VCaP (cell line): ENCODE results near the gene WDR1.
A peak's percentile ranks its signal among the peaks of the same experiment; 100 is the strongest.

ENCODE experiments used
- H3K27ac ChIP-seq: fragments of 450-650 bp; 2 replicates; pipeline ENCODE4 v1.5.1; 2017
- TF ChIP-seq, protein P1 (sequence below): fragments of 450-650 bp; conservative IDR thresholded peaks from 2 replicates; pipeline ENCODE4 v1.5.1; 2017; ENCODE audit warnings: mild to moderate bottlenecking, moderate library complexity

Gene WDR1

DNA sequence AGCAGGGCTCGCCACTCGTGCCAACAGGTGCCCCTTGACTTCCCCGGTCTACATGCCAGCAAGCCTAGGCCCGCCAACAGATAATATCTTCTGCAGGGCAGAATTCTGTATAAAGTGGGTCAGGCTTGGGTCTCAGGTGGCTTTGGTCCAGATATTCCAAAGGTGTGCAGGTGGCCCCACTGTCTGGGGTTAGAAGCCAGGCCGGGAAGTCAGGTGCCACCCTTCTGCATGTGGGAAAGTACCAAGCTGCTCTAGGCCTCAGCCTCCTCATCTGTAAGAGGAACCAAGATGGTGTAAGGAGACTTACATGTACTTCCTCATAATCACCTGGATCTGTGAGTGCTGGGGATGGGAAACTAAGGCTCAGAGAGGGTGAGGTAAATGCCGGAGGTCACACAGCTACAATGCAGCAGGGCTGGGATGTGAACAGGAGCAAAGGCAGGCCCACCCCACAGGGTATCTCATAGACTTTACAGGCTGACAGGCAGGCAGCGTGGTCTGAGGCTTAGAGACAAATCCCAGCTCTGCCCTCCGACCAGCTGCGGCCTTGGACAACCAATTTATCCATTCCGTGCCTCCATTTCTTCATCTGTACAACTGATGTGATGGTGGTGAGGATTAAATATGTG, 35.9 kb downstream of the WDR1 start:
- TF ChIP-seq, protein P1, sequence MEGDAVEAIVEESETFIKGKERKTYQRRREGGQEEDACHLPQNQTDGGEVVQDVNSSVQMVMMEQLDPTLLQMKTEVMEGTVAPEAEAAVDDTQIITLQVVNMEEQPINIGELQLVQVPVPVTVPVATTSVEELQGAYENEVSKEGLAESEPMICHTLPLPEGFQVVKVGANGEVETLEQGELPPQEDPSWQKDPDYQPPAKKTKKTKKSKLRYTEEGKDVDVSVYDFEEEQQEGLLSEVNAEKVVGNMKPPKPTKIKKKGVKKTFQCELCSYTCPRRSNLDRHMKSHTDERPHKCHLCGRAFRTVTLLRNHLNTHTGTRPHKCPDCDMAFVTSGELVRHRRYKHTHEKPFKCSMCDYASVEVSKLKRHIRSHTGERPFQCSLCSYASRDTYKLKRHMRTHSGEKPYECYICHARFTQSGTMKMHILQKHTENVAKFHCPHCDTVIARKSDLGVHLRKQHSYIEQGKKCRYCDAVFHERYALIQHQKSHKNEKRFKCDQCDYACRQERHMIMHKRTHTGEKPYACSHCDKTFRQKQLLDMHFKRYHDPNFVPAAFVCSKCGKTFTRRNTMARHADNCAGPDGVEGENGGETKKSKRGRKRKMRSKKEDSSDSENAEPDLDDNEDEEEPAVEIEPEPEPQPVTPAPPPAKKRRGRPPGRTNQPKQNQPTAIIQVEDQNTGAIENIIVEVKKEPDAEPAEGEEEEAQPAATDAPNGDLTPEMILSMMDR, result no peak
- H3K27ac ChIP-seq, result peak overlapping the region; percentile 18

DNA sequence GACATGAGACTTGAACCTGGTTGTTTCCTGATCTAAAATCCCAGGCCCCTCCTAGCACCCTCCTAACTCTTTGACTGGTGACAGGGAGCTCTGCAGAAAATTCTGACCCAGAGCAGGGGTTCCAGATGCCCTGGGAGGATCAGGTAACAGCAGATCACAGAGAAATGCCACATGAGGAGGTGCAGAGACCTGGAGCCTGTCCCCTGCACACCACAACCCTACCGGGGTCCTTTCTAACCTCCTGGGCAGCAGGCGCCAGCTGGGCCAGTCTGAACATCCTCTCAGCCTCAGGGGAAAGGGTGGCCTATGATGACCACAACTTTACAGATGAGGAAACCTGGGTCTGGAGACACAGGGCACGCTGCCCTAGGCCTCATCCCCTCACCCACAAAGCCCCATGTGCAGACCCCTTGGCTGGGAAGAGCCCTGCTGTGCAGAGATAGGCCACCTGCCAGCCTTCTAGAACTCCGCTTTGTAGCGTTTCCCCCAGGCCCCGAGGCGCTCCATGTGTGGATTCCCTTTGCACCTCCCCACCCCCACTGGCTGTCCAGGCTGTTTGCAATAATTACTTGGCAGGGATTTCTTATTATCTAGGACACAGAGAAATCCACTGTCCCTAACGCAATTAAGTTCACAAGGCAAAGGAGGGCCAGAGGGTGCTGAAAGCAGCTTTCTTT, 36.5 kb downstream of the WDR1 start:
- peak overlapping the region; percentile 18 for H3K27ac ChIP-seq
- TF ChIP-seq, protein P1, result no peak

DNA sequence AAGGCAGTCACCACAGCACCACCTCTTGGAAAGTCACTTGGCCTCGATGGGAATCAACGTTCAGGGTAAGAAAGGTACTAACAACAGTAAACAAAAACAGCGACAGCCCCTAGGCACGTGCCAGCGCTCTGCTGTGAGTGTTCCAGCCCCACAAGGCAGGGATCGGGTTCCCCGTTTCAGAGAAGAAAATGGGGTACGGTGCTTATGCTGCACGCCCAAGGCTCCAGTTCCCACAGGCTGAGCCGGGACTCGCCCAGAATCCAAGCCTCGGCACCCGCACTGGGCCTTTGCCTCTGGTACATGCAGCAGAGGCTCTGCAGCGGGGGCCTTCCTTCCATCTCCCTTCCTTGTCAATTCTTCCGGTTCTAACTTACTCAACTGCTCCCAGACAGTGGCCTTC, 37.3 kb downstream of the WDR1 start:
- TF ChIP-seq, protein P1, result no peak
- no peak overlapping the region for H3K27ac ChIP-seq

DNA sequence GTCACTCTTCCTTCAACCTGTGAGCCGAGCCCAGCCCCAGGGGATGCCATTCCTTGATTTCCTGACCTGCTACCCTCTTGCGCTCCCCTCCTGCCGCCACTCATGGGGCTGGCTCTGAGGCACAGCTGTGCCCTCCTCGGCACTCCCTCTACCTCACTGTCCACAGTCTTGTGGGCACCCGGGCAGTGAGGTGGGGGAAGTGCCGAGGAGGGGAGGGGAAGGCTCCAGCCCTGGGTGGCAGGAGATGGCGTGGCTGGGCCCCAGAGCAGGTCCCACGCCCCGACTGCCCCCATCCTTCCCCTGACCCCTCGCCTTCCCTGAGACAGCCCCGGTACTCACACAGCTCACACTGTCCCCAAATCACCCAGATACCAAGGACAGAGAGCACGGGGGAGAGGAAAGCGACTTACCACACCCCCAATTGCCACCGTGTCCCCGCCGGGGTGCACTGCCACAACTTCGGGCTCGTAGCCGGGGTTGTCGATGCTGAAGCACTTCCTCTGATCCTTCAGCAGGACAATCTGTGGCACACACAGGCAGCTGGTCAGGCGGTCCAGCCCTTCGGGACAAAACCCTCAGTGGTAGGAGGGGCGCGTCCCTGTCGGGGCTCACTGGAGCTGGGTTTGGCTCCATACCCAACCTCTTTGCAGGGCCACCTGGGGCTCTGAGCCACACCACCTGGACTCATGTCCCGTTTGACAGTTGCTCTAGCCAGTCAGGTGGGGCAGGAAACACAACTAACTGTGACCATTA, 37.9 kb downstream of the WDR1 start:
- TF ChIP-seq, protein P1, result no peak
- no peak overlapping the region for H3K27ac ChIP-seq

DNA sequence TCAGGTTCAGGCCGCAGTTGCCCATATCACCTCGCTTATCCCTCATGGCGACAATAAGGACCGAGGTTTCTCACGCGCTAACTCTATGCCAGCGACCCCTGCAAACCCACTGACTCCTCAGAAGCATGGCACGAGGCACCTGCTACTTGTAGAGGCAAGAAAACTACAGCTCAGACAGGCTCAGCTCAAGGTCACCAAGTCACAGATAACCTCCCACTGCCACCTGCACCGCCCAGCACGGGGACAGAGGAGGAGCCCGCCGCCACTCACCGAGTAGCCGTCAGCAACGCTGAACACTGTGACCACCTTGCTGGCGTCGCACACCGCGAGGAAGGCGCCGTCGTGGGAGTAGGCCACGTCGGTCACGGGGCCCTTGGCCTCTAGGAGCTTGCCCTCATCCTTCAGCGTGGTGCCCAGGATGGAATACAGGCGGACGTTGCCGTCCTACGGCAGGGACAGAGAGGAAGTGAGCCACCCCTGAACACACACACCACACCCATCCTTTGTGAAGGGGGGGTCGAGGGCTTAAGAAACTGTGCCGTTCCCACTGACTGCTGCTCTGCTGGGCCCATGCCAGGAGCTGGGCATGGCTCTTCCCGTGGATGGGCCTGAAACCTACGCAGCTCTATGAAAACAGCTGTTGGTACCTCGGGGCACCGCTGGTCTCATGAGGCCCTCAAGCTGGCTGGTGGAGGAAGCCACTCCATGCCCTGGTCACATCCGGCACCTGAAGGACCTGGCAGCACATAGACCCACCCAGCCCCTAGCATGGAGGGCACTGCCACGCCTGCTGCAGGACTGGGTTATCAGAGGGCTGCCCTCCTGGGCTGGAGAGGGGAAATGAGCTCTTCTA, 38.9 kb downstream of the WDR1 start:
- no peak overlapping the region for H3K27ac ChIP-seq
- TF ChIP-seq, protein P1, result no peak

DNA sequence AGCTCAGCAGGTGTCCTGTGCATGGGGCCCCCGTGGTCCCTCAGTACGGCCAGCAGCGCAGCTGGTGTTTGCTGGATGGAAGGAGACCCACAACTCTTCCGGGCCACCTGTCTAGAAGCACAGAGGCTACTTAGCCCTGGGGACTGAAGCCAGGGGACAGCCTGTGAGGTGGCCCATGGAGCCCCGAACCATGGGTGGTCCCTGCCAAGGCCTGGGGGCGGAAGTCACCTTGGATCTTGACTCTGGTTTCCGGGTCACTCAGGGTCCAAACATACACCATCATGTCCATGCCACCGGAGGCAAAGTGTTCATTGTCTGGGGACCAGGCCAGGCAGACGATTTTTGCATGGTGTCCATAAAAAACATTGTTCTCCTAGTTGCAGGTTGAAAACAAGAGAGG, 39.5 kb downstream of the WDR1 start:
- no peak overlapping the region for H3K27ac ChIP-seq
- TF ChIP-seq, protein P1, result no peak
